ENCODE measurements around the gene NSUN6.

The NSUN6 gene

GRCh38 chr10:18659819-18660535 lies 8.6 kb upstream of the NSUN6 start:
- Histone ChIP-seq H3K27me3 (ENCODE audit: control insufficient read depth in 1 of 2, insufficient read depth in 2 of 2, low read length in 2 of 2) (no peaks in the 10 kb centered on the region), H3K4me1 (ENCODE audit: control insufficient read depth in 1 of 2, insufficient read depth in 2 of 2, low read length in 2 of 2) (peaks cover 19 to 20% of the 10 kb centered on the region in 2 donors), H3K9ac (ENCODE audit: low read depth in 1 of 2, low read length in 2 of 2) (peak overlapping the region; percentile 95 to 97), H3K4me3 (ENCODE audit: low read depth in 1 of 2, low read length in 2 of 2) (peak overlapping the region; percentile 93 to 98), H3K9me3 (ENCODE audit: control insufficient read depth in 1 of 2, low read length in 2 of 2) (no peaks in the 10 kb centered on the region), H3K27ac (ENCODE audit: low read depth, low read length) (peak overlapping the region; percentile 94), H3K36me3 (ENCODE audit: control insufficient read depth in 1 of 2, insufficient read depth in 2 of 2, low read length in 2 of 2) (no peaks in the 10 kb centered on the region)

GRCh38 chr10:18659125-18659818 lies 7.9 kb upstream of the NSUN6 start, which contains the start of gene ARL5B:
ARL5B (plus strand) TSS chr10:18659431; CDS start chr10:18659638, 207 bp downstream.
- Histone ChIP-seq H3K27me3 (ENCODE audit: control insufficient read depth in 1 of 2, insufficient read depth in 2 of 2, low read length in 2 of 2) (no peaks in the 10 kb centered on the region), H3K9ac (ENCODE audit: low read depth in 1 of 2, low read length in 2 of 2) (peak within 1 kb of the TSS; percentile 95 to 97), H3K4me1 (ENCODE audit: control insufficient read depth in 1 of 2, insufficient read depth in 2 of 2, low read length in 2 of 2) (peaks cover 16 to 18% of the 10 kb centered on the region in 2 donors), H3K4me3 (ENCODE audit: low read depth in 1 of 2, low read length in 2 of 2) (peak within 1 kb of the TSS; percentile 93 to 98), H3K27ac (ENCODE audit: low read depth, low read length) (peak within 1 kb of the TSS; percentile 94), H3K36me3 (ENCODE audit: control insufficient read depth in 1 of 2, insufficient read depth in 2 of 2, low read length in 2 of 2) (no peaks in the 10 kb centered on the region), H3K9me3 (ENCODE audit: control insufficient read depth in 1 of 2, low read length in 2 of 2) (no peaks in the 10 kb centered on the region)

GRCh38 chr10:18658271-18659124 lies 7.1 kb upstream of the NSUN6 start:
- H3K27me3 ChIP-seq (ENCODE audit: control insufficient read depth in 1 of 2, insufficient read depth in 2 of 2, low read length in 2 of 2): no peaks in the 10 kb centered on the region
- no peaks in the 10 kb centered on the region for H3K9me3 ChIP-seq (ENCODE audit: control insufficient read depth in 1 of 2, low read length in 2 of 2)
- H3K4me1 ChIP-seq (ENCODE audit: control insufficient read depth in 1 of 2, insufficient read depth in 2 of 2, low read length in 2 of 2): peaks cover 16 to 18% of the 10 kb centered on the region in 2 donors
- H3K4me3 ChIP-seq (ENCODE audit: low read depth in 1 of 2, low read length in 2 of 2): peak overlapping the region; percentile 93 to 98
- H3K27ac ChIP-seq (ENCODE audit: low read depth, low read length): peak overlapping the region; percentile 94
- H3K9ac ChIP-seq (ENCODE audit: low read depth in 1 of 2, low read length in 2 of 2): peak overlapping the region; percentile 88 to 97
- no peaks in the 10 kb centered on the region for H3K36me3 ChIP-seq (ENCODE audit: control insufficient read depth in 1 of 2, insufficient read depth in 2 of 2, low read length in 2 of 2)

DNA sequence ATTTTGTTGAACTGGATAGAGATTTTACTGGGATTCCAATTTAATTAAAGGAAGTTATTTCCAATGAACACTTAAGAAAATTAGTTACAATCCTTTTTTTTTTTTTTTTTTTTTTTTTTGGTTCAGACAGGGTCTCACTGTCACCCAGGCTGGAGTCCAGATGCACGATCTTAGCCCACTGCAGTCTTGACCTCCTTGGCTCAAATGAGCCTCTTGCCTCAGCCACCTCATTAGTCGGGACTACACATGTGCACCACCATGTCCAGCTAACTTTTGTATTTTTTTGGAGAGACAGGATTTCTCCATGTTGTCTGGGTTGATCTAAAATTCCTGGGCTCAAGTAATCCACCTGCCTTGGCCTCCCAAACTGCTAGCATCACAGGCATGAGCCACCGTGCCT lies 5.3 kb upstream of the NSUN6 start:
- Histone ChIP-seq H3K4me1 (ENCODE audit: control insufficient read depth in 1 of 2, insufficient read depth in 2 of 2, low read length in 2 of 2) (peaks cover 10 to 18% of the 10 kb centered on the region in 2 donors), H3K9me3 (ENCODE audit: control insufficient read depth in 1 of 2, low read length in 2 of 2) (no peaks in the 10 kb centered on the region), H3K27me3 (ENCODE audit: control insufficient read depth in 1 of 2, insufficient read depth in 2 of 2, low read length in 2 of 2) (no peaks in the 10 kb centered on the region), H3K27ac (ENCODE audit: low read depth, low read length) (no peak overlapping the region), H3K36me3 (ENCODE audit: control insufficient read depth in 1 of 2, insufficient read depth in 2 of 2, low read length in 2 of 2) (no peaks in the 10 kb centered on the region), H3K9ac (ENCODE audit: low read depth in 1 of 2, low read length in 2 of 2) (no peak overlapping the region), H3K4me3 (ENCODE audit: low read depth in 1 of 2, low read length in 2 of 2) (no peak overlapping the region)

DNA sequence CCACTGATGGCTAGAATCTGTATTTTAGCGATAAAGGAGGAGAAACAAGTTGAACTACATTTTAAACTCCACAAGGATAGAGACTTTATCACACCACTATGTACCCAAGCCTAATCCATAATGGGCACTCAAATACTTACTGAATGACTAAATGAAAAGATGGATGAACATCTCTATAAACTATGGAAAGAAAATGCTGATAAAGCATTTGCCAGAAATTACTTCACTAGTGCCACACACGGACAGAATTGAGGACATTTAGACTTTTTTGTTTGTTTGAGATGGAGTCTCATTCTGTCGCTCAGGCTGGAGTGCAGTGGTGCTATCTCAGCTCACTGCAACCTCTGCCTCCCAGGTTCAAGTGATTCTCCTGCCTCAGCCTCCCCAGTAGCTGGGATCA lies 1.7 kb upstream of the NSUN6 start:
- Histone ChIP-seq H3K4me1 (ENCODE audit: control insufficient read depth in 1 of 2, insufficient read depth in 2 of 2, low read length in 2 of 2) (peaks cover 10 to 14% of the 10 kb centered on the region in 2 donors), H3K27ac (ENCODE audit: low read depth, low read length) (no peak overlapping the region), H3K4me3 (ENCODE audit: low read depth in 1 of 2, low read length in 2 of 2) (no peak overlapping the region), H3K9me3 (ENCODE audit: control insufficient read depth in 1 of 2, low read length in 2 of 2) (no peaks in the 10 kb centered on the region), H3K9ac (ENCODE audit: low read depth in 1 of 2, low read length in 2 of 2) (no peak overlapping the region), H3K27me3 (ENCODE audit: control insufficient read depth in 1 of 2, insufficient read depth in 2 of 2, low read length in 2 of 2) (no peaks in the 10 kb centered on the region), H3K36me3 (ENCODE audit: control insufficient read depth in 1 of 2, insufficient read depth in 2 of 2, low read length in 2 of 2) (no peaks in the 10 kb centered on the region)

DNA sequence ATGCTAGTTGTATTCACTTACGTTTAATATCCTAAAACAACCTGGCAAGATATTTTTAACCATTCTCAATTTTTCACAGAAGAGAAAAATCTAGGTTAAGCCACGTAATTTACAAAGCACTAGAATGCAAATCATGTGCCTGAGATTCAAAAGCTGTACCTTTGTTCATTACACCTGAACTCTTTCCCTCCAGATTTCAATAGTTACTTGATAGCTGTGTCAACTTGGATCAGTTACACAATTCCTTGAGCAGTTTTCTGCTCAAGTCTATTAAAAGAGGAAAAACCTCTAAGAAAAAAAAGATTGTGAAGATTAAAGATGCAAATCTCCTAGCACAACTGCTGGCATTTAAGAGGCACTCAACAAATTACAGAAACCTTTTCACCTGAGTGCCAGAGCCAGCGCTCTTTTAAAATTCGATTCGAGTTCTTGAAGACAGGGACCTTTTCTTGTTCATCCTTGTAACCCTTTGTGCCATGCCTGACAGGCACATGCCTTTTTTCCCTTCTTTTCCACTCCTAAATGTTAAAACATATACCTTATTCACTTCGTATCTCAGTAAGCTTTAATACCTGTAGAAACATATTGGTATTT lies 886 bp downstream of the NSUN6 start:
- peaks cover 3 to 4% of the 10 kb centered on the region in 2 donors for H3K36me3 ChIP-seq (ENCODE audit: control insufficient read depth in 1 of 2, insufficient read depth in 2 of 2, low read length in 2 of 2)
- peak overlapping the region; percentile 92 to 94 for H3K9ac ChIP-seq (ENCODE audit: low read depth in 1 of 2, low read length in 2 of 2)
- peaks cover 6 to 14% of the 10 kb centered on the region in 2 donors for H3K4me1 ChIP-seq (ENCODE audit: control insufficient read depth in 1 of 2, insufficient read depth in 2 of 2, low read length in 2 of 2)
- no peak overlapping the region for H3K27ac ChIP-seq (ENCODE audit: low read depth, low read length)
- H3K27me3 ChIP-seq (ENCODE audit: control insufficient read depth in 1 of 2, insufficient read depth in 2 of 2, low read length in 2 of 2): no peaks in the 10 kb centered on the region
- peak overlapping the region; percentile 93 to 96 for H3K4me3 ChIP-seq (ENCODE audit: low read depth in 1 of 2, low read length in 2 of 2)
- no peaks in the 10 kb centered on the region for H3K9me3 ChIP-seq (ENCODE audit: control insufficient read depth in 1 of 2, low read length in 2 of 2)

- peaks cover 6 to 14% of the 10 kb centered on the region in 2 donors for H3K4me1 ChIP-seq (ENCODE audit: control insufficient read depth in 1 of 2, insufficient read depth in 2 of 2, low read length in 2 of 2)
- no peak overlapping the region for H3K27ac ChIP-seq (ENCODE audit: low read depth, low read length)
- H3K36me3 ChIP-seq (ENCODE audit: control insufficient read depth in 1 of 2, insufficient read depth in 2 of 2, low read length in 2 of 2): peaks cover 3 to 4% of the 10 kb centered on the region in 2 donors
- H3K27me3 ChIP-seq (ENCODE audit: control insufficient read depth in 1 of 2, insufficient read depth in 2 of 2, low read length in 2 of 2): no peaks in the 10 kb centered on the region
- H3K9ac ChIP-seq (ENCODE audit: low read depth in 1 of 2, low read length in 2 of 2): no peak overlapping the region
- peak overlapping the region in 1 of 2 donors; percentile 93 for H3K4me3 ChIP-seq (ENCODE audit: low read depth in 1 of 2, low read length in 2 of 2)
- no peaks in the 10 kb centered on the region for H3K9me3 ChIP-seq (ENCODE audit: control insufficient read depth in 1 of 2, low read length in 2 of 2)
These were observed 1.9 kb downstream of the NSUN6 start for GRCh38 chr10:18649364-18649959.

- H3K9ac ChIP-seq (ENCODE audit: low read depth in 1 of 2, low read length in 2 of 2): no peak overlapping the region
- H3K9me3 ChIP-seq (ENCODE audit: control insufficient read depth in 1 of 2, low read length in 2 of 2): no peaks in the 10 kb centered on the region
- H3K27me3 ChIP-seq (ENCODE audit: control insufficient read depth in 1 of 2, insufficient read depth in 2 of 2, low read length in 2 of 2): no peaks in the 10 kb centered on the region
- no peak overlapping the region for H3K4me3 ChIP-seq (ENCODE audit: low read depth in 1 of 2, low read length in 2 of 2)
- no peak overlapping the region for H3K27ac ChIP-seq (ENCODE audit: low read depth, low read length)
- peaks cover 6 to 14% of the 10 kb centered on the region in 2 donors for H3K4me1 ChIP-seq (ENCODE audit: control insufficient read depth in 1 of 2, insufficient read depth in 2 of 2, low read length in 2 of 2)
- peaks cover 3 to 4% of the 10 kb centered on the region in 2 donors for H3K36me3 ChIP-seq (ENCODE audit: control insufficient read depth in 1 of 2, insufficient read depth in 2 of 2, low read length in 2 of 2)
These were observed 3.4 kb downstream of the NSUN6 start for GRCh38 chr10:18647945-18648344.

GRCh38 chr10:18647151-18647550 lies 4.2 kb downstream of the NSUN6 start:
- Histone ChIP-seq H3K27me3 (ENCODE audit: control insufficient read depth in 1 of 2, insufficient read depth in 2 of 2, low read length in 2 of 2) (no peaks in the 10 kb centered on the region), H3K27ac (ENCODE audit: low read depth, low read length) (no peak overlapping the region), H3K9me3 (ENCODE audit: control insufficient read depth in 1 of 2, low read length in 2 of 2) (no peaks in the 10 kb centered on the region), H3K4me3 (ENCODE audit: low read depth in 1 of 2, low read length in 2 of 2) (no peak overlapping the region), H3K9ac (ENCODE audit: low read depth in 1 of 2, low read length in 2 of 2) (no peak overlapping the region), H3K36me3 (ENCODE audit: control insufficient read depth in 1 of 2, insufficient read depth in 2 of 2, low read length in 2 of 2) (peaks cover 3 to 4% of the 10 kb centered on the region in 2 donors), H3K4me1 (ENCODE audit: control insufficient read depth in 1 of 2, insufficient read depth in 2 of 2, low read length in 2 of 2) (peaks cover 5 to 14% of the 10 kb centered on the region in 2 donors)
